Stimulated activated CD8-positive, alpha-beta memory T cell treated with anti-CD3 and anti-CD28 coated beads, Interleukin-15, amount 100 ng/mL, for 24 hours (primary cell): ENCODE results near the gene TMEM151B.
A peak's percentile ranks its signal among the peaks of the same experiment; 100 is the strongest.
"Not testable (repeated sequence)": the region's sequence is repeated elsewhere in the genome, so short reads cannot be mapped to it uniquely, and the experiment has no call there.

Source experiments
- DNase-seq: peaks from one replicate; pipeline ENCODE4 v3.0.0-alpha.2; 2020; ENCODE audit warnings: low read depth

TMEM151B gene

DNA sequence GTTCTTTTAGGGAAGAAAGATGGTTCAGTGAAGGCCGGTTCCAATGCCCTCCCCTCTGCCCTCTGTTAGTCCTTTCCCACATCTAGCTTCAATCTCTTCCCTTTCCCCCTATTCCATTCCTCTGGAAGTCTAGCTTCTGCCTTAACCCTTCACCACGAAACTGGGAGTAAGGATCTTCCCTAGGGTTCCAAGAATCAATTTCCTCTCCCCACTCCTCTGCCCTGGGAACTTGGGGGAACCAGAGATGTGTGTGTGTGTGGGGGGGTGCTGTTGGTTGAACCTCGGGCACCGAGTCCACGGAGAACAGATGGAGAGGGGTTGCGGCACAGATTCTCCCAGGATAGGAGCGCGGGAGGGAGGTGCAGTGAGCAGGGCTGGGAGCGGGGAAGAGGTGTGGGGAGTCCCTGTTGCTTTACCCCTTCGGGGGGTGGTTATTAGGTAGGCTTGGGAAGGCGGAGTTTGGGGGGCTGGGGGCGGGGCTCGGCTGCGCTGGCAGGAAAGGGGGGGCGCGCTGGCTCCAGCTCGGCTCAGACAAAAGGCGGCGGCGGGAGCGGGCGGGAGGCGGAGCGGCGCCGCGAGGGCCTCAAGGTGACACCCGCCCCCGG, at the start of gene TMEM151B:
TMEM151B (plus strand) TSS at position 530 of the 605 bp plus-strand sequence. CDS start 293 bp downstream, outside the sequence.
- no peak for DNase-seq

DNA sequence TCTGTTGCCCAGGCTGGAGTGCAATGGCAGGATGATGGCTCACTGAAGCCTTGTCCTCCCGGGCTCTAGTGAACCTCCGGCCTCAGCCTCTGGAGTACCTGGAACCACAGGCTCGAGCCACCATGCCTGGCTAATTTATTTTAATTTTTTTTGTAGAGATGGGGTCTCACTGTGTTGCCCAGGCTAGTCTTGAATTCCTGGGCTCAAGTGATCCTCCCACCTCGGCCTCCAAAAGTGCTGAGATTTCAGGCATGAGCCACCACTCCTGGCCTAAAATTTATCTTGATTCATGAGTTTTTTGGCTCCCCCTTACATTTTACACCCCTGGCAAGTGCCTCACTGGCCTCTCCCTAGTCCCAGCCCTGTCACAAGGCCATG, 49.3 kb upstream of the TMEM151B start:
- DNase-seq, result no peak

DNA sequence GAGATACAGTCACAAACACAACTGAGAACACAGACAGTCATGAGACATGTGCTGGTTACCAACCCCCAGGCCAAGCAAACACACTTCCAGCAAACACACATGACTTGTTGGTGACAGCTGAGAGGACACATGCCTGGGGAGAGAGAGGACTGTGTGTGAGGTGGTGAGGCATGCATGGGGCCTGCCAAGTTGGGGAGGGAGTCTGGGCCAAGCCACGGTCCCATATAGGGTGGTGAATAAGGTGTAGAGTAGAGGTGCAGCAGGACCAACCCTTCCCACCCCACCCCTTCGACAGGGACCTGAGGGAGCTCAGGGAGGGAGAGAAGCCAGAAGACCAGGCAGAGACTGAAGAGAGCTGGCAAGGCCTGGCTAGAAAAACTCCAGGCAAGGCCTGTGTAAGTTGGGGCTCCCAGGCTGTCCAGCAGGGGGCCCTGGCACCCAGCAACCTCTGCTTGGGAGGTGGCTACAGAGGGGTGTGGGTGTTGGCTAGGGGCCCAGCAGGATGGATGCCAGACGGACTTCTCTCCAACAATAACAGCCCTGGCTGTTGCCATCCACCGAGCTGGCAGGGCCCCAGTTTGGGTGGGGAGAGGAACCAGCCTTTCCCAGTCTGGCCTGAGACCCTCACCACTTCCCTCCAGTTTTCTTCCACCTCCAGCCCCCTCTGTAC, 48.8 kb upstream of the TMEM151B start:
- DNase-seq, result no peak

DNA sequence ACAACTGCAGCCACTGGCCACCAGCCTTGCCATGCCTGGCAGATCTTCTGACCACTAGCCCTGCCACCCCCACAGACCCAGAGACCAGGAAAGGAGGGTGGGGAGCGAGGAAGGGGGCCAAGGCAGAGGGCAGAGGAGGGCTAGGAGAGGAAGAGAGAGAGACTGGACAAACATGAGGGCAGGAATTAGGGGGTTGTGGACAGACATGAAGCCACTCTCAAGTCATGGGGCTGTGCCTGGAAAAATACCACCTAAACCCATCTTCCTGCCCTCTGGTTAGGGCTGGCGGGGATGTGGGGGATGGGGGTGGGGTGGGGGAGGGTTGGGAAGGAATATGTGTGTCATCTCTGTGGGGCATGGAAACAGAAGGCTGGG, 48.3 kb upstream of the TMEM151B start:
- no peak for DNase-seq

DNA sequence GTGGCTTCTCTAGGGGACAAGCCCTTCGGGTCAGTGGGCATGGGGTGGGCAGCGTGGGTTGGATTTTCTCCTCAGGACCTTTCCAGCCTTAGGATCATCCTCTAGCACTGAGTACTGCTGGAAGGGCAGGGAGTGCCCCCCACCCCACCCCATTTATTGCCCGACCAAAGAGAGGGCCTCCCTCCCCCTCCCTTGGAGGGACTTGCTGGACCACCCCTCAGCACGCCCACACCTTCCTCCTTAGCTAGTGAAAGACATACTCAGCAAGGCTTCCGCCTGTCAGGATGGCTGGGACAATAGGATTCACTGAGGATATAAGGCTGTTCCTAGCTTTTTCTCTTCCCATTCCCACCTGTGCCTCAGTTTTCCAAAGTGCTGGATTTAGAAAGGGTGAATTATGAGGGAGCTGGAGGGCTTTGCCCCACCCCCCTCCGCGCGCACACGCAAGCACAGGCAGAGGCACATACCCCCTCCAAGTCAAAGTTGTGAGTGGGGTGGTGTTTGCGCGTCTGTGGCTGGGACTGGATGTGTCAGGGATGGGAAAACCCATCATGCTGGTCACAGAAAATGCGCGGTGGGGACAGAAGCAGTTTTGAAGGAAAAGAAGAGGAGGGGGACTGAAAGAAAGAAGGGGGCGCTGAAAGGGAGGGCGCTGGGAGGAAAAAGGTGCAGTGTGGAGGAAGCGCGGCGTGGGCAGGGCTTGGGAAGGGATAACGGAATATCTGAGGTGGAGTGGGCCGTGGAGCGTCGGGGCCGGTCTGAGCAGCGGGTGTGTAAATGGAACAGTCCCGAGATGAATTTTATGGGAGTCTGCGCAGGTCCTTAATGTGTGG, 47.5 kb upstream of the TMEM151B start:
- no peak for DNase-seq

DNA sequence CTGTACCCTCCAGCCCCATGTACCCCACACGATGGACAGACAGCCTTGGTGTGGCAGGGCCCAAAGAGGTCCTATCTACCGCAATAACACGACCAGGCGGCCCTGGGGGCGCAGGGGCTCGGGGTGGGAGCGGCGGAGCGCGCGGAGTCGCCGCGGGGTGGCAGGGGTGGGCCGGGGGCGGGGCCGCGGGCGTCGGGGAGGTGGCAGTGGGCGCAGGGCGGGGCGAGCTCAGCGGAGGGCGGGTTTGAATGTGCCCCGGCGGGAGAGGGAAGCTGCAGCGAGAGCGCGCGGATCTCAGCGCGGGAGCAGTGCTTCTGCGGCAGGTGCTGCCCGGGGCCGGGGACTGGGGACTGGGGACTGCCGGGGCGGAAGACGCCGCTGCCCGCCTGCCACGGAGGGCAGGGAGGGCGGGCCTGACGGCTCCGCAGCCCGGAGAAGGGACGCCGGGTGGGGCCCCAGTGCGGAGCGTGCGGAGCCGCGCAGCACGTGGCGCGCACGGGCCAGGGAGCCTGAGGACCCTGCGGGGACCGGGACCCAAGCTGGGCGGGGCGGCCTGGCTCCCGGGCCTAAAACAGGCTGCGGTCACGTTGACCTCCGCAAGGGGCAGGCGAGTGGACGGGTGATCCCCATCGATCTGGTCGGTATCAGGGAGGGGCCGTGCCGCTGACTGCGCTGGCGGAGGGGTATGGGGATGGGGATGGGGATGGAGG, 46.8 kb upstream of the TMEM151B start, which contains the start of gene SLC29A1:
SLC29A1 (plus strand) TSS at position 277 of the 710 bp plus-strand sequence. CDS start 3,719 bp downstream, outside the sequence.
- peak; percentile 67 for DNase-seq

DNA sequence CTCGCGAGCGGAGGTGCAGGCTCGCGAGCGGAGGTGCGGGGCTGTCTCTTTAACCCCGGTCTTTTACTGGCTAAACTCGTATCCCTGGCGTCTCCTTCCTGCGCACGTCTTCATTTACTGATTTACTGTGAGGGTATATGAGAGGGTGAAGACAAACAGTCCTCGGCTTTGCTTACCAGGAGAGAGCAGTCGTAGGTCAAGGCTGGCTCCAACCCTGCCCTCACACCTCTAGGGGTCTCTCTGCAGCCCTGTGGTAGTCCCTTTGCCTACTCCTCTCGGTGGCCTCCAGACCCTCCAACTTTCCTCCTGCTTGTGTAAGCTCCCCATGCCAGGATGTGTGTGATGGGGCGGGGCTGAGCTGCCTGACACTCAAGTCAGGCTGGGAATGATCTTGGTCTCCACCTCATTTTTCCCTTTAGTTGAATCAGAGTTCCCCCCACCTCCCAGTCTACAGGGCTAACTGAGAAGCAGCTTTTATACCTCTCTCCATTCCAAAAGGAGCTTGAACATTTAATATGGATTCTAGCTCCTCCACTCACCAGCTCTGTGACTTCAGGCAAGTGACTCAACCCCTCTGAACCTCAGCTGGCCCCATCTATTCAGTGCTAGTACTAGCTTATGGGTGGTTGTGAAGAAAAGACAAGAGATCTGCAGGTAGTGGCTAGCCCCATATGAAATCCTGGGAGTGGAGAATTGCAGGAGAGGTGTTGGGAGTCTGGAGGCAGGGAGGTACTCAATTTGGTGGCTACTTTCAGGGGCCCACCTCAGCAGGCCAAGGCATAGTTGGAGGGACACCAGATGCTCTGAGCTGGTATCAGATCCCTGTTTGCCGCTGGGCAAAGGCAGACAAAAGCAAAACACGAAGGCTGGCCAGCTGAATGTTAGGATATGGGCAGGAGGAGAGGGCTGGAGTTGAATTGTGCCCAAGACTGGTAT, 46.0 kb upstream of the TMEM151B start:
- DNase-seq, result no peak

DNA sequence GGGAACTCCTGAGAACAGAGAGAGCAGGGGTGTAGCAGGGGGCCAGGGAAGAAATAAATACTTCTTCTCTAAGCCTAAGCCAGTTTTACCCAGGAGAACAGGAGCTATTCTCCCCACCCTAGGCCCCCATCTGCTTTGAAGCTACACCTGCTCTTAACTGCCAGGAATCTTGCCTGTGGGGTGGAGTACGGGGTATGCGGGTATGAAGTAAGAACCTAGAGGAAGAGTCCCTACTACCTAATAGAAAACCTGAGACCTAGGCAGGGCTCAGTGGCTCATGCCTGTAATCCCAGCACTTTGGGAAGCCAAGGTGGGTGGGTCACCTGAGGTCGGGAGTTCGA, 45.3 kb upstream of the TMEM151B start:
- DNase-seq, result no peak

DNA sequence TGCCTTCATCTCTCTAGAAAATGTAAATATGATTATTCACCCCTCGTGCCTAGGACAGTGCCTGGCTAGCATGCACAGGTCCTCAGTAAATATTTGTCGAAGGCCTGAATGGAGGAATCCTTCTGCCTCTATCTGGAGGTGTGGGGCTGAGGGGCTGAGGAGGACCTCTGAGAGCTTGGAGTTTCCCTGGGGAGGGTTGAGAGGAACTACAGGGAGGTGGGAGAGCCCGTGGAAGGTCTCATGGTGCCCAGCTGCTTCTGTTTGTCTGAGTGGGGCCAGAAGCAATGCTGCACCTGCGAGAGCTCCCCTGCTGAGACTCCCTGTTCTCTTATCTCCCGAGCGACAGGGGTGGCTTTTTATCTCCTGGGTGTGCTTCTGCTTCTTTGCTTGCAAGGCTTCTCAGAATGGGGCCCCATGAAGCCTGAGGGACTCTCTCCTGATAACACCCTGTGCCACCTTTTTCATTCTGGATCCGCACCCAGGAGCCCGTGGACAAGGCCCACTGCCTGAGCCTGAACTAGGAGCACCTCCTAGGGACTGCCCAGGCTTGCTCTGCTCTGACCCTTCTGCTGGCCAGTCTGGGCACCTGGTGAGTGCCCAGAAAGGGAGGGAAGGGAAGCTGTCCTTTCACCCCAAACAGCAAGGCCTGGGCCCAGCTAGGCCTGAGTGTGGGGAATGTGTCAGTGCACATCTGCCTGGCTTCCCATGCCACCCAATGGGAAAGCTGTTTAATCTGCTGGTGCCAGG, 44.5 kb upstream of the TMEM151B start:
- DNase-seq, result no peak

DNA sequence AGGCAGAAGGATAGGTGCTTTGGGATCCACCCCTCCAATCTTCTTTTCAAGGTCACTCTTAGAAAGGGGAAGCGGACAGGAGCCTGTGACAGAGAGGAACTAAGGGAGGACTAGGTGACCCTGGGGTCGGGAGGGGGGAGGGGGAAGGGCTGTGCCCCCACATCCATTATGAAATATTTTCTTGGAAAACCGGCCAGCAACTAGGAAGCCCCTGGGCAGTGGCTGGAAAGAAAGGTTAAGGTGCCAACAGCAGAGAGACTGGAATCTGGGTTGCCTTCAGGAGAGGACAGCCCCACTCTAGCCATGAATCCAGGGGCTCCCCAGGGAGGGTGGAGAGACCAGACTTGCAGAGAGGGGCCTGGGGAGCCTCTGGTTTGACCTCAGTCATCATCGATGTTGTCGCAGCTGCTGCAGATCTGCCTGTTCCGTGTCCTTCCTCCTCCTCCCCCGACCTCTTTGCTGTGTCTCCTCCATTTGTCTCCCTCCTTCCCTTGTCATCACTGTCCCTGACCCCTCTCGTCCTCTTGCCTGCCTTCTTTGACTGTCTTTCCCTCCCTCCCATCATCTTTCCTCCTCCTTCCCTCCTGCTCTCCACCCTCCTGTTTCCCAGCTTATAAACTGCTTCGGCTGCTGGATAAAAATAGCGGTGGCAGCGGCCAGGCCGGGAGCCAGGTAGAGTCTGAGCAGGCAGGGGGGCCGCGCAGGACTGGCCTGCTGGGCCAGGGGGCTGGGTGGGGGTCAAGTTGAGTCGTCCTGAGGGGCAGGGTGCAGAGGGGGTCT, 43.7 kb upstream of the TMEM151B start:
- DNase-seq, result no peak

DNA sequence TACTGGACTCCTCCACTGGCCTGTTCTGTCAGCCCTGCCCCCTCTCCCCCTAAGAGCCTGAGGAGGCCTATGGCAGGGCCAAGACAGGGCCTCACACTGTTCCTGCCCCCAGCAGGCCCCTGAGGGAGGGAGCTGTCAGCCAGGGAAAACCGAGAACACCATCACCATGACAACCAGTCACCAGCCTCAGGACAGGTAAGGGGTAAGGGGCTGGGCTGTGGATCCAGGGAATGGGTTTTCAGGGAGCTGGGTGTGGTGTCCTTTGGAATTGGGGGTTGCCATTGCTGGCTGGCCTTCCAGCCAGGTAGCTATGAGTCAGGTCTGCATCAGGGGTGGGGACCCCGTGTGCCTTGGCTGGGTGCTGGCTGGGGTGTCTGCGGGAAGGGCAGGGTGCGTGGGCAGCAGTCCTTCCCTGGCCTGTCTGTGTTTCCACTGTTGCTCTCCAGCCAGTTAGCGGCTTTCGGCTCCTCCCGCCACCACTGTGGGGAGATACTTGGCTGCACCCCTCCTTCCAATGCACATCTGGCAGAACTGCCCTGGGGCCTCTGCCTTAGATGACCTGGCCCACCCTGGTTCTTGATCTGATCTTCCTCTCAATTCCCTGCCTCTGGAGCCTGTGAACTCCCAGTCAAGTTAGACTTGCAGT, 43.0 kb upstream of the TMEM151B start:
- no peak for DNase-seq

DNA sequence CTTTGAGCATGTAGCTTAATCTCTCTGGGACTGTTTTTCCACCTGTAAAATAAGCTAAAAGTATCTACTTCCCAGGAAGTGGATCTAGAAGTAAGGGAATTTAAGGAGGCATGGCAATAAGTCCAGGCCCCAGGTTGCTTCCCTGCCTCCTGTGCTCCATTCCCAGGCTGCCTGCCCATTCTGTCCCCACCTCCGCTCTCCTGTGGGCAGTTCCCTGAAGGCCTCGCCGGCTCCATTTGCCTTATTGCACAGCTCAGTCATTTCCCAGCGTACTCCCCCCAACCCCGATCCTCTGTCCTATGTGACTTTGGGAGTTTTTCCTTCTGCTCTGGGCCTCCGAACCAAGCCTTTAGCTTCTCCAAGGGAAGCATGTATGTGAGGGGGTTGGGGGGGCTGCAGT, 42.2 kb upstream of the TMEM151B start:
- DNase-seq, result no peak

DNA sequence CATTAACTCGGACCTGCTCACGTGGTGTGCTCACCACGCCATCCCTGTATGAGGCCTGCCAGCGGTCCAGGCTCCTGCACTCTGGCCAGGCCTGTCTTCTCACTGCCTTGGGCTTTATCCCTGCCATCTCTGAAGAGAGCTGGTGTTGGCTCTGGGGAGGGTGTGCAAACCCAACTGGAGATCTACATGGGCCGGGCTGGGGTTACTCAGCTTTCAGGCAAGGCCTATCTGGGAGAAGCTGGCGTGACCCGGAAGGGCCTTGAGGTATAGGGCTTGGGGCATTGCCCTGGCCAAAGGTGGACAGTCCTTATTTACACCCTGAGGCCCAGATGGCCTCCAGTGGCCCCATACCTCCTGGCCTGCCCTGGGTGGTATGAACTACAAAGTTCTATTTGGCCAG, 41.8 kb upstream of the TMEM151B start:
- DNase-seq, result no peak

DNA sequence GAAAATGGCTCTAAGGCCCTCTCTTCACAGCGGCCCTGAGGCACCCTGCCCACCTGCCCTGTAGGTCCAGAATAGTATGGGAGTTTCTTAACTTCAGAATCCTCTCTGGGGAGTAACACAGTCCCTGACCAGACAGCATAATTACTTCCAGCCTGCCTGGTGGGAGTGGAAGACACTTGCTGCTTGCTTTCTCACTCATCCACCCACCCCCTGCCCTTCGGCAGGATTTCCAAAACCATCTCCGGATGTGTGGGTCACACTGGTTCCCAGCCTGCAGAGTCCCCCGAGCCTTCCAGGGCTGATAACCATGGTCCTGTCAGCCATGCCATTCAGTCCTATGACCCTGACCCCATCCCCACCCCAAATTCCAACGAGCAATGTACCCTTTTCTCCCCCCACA, 41.4 kb upstream of the TMEM151B start:
- DNase-seq, result no peak

DNA sequence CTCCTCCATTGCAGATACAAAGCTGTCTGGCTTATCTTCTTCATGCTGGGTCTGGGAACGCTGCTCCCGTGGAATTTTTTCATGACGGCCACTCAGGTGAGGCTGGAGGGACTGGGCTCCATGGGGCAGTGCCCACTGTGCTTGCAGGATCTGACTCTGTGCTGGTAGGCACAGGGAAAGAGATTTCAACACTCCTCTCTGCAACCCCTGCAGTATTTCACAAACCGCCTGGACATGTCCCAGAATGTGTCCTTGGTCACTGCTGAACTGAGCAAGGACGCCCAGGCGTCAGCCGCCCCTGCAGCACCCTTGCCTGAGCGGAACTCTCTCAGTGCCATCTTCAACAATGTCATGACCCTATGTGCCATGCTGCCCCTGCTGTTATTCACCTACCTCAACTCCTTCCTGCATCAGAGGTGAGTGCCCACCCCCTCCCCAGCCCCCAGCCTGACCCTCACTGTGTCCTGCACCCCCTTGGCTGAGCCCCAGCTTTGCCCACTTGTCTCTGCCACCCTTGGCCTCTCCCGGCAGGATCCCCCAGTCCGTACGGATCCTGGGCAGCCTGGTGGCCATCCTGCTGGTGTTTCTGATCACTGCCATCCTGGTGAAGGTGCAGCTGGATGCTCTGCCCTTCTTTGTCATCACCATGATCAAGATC, 40.7 kb upstream of the TMEM151B start:
- no peak for DNase-seq

DNA sequence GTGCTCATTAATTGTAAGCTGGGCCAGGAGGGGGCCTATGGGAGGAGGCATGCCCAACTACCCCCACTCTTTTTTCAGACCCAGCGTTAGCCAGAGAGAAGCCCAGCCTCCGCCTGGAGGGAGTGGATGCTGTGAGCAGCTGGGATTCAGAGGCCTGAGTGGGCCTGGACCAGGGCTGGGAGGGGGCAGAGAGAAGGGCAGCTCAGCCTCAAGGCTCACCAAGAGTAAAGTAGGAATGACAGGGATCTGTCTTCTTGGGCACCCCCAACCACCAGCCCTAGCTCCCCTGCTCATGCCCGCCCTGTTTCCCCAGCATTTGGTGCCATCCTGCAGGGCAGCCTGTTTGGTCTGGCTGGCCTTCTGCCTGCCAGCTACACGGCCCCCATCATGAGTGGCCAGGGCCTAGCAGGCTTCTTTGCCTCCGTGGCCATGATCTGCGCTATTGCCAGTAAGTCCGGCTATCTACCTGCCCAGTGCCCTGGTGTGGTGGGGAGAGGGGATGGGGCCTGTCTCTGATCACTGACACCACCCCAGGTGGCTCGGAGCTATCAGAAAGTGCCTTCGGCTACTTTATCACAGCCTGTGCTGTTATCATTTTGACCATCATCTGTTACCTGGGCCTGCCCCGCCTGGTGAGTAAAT, 40.1 kb upstream of the TMEM151B start:
- DNase-seq, result no peak

DNA sequence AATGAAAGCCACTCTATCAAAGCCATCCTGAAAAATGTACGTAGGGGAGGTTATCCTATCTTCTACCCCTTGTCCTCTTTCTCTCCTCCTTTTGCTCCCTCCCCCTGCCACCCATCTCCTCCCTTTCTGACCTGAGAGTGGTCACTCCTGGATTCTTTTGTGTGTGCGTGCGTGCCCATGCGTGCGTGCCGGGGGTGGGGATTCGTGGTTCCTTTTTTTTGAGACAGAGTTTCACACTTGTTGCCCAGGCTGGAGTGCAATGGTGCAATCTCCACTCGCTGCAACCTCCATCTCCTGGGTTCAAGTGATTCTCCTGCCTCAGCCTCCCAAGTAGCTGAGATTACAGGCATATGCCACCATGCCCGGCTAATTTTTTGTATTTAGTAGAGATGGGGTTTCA, 38.8 kb upstream of the TMEM151B start:
- DNase-seq, result not testable (repeated sequence)
